WTC11 (cell line): Measurements from ENCODE around the gene CARS2. TPM values are rescaled to one million over a fixed set of nuclear protein-coding genes. Genes with fewer than 3 reads are reported as not detected.

Source experiments
- ATAC-seq: fragments of 200-7000 bp; cut with Tn5 transposase; 2 replicates; pipeline ENCODE4 v1.10.0; 2021; ENCODE audit warnings: mild to moderate bottlenecking, moderate library complexity
- CTCF ChIA-PET: fragments of 300-600 bp; sonication (Branson Sonifier 250); formaldehyde crosslinking; loops from one replicate; lab custom pipeline; 2021; ENCODE audit warnings: antibody characterized with exemption; lab: Charles Lee
- POLR2A ChIA-PET: fragments of 350-600 bp; sonication (Branson Sonifier 250); formaldehyde crosslinking; loops from one replicate; lab custom pipeline; 2021; ENCODE audit warnings: antibody characterized with exemption; lab: Charles Lee
- DNase-seq: peaks from one replicate; pipeline ENCODE4 v3.0.0; 2021; ENCODE audit warnings: low spot score
- H3K27ac Mint-ChIP-seq: 2 replicates; pipeline ENCODE4 v1.8.0; 2021; ENCODE audit warnings: mixed read lengths
- H3K27me3 Mint-ChIP-seq: 2 replicates; pipeline ENCODE4 v1.8.0; 2021; ENCODE audit warnings: low read depth, mild to moderate bottlenecking, moderate library complexity, mixed read lengths
- H3K36me3 Mint-ChIP-seq: 2 replicates; pipeline ENCODE4 v1.8.0; 2021; ENCODE audit warnings: mixed read lengths
- H3K4me1 Mint-ChIP-seq: 2 replicates; pipeline ENCODE4 v1.8.0; 2022; ENCODE audit warnings: mixed read lengths
- H3K4me3 Mint-ChIP-seq: 2 replicates; pipeline ENCODE4 v1.8.0; 2021; ENCODE audit warnings: mild to moderate bottlenecking, moderate library complexity, mixed read lengths
- H3K9me3 Mint-ChIP-seq: 2 replicates; pipeline ENCODE4 v1.8.0; 2021; ENCODE audit warnings: mixed read lengths
- AR ChIP-seq: fragments of 250-450 bp; sonication (Bioruptor Pico); IDR thresholded peaks from 2 replicates; pipeline ENCODE4 v1.9.0; 2021; ENCODE audit warnings: mild to moderate bottlenecking
- ARID4B ChIP-seq: sonication (generic); formaldehyde crosslinking; IDR thresholded peaks from 2 replicates; pipeline ENCODE4 v1.8.0; 2023; ENCODE audit warnings: missing genetic modification reagents, mild to moderate bottlenecking, borderline replicate concordance
- ATF1 ChIP-seq: sonication (generic); formaldehyde crosslinking; IDR thresholded peaks from 2 replicates; pipeline ENCODE4 v1.8.1; 2023; ENCODE audit warnings: mild to moderate bottlenecking, moderate library complexity, missing genetic modification reagents
- CBFB ChIP-seq: sonication (generic); formaldehyde crosslinking; IDR thresholded peaks from 2 replicates; pipeline ENCODE4 v1.8.1; 2022; ENCODE audit warnings: mild to moderate bottlenecking, low read depth, missing genetic modification reagents
- EMX1 ChIP-seq: fragments of 250-450 bp; sonication (Bioruptor Pico); IDR thresholded peaks from 2 replicates; pipeline ENCODE4 v1.8.0; 2021; ENCODE audit warnings: mild to moderate bottlenecking
- ERG ChIP-seq: fragments of 250-450 bp; sonication (Bioruptor Pico); IDR thresholded peaks from 2 replicates; pipeline ENCODE4 v1.8.0; 2021; ENCODE audit warnings: mild to moderate bottlenecking
- ESRRA ChIP-seq: sonication (generic); formaldehyde crosslinking; IDR thresholded peaks from 2 replicates; pipeline ENCODE4 v1.8.1; 2022; ENCODE audit warnings: mild to moderate bottlenecking, missing genetic modification reagents, borderline replicate concordance
- HMGA2 ChIP-seq: fragments of 250-450 bp; sonication (Bioruptor Pico); IDR thresholded peaks from 2 replicates; pipeline ENCODE4 v1.4.0; 2021; ENCODE audit warnings: mild to moderate bottlenecking, moderate library complexity
- IRF1 ChIP-seq: sonication (generic); formaldehyde crosslinking; IDR thresholded peaks from 2 replicates; pipeline ENCODE4 v1.8.0; 2023; ENCODE audit warnings: missing genetic modification reagents
- KAT7 ChIP-seq: sonication (generic); formaldehyde crosslinking; IDR thresholded peaks from 2 replicates; pipeline ENCODE4 v1.8.1; 2023; ENCODE audit warnings: missing genetic modification reagents, mild to moderate bottlenecking, borderline replicate concordance
- MXD4 ChIP-seq: fragments of 250-450 bp; sonication (Bioruptor Pico); IDR thresholded peaks from 2 replicates; pipeline ENCODE4 v1.8.0; 2021; ENCODE audit warnings: mild to moderate bottlenecking, moderate library complexity, borderline replicate concordance
- NR2C2 ChIP-seq: sonication (generic); formaldehyde crosslinking; IDR thresholded peaks from 2 replicates; pipeline ENCODE4 v1.8.0; 2022; ENCODE audit warnings: mild to moderate bottlenecking, missing genetic modification reagents
- OVOL2 ChIP-seq: fragments of 250-450 bp; sonication (Bioruptor Pico); IDR thresholded peaks from 2 replicates; pipeline ENCODE4 v1.9.0; 2021; ENCODE audit warnings: mild to moderate bottlenecking, borderline replicate concordance
- ZBTB43 ChIP-seq: sonication (generic); formaldehyde crosslinking; IDR thresholded peaks from 2 replicates; pipeline ENCODE4 v1.8.1; 2023; ENCODE audit warnings: mild to moderate bottlenecking, missing genetic modification reagents
- ZNF219 ChIP-seq: sonication (generic); formaldehyde crosslinking; IDR thresholded peaks from 2 replicates; pipeline ENCODE4 v1.8.0; 2023; ENCODE audit warnings: missing genetic modification reagents, mild to moderate bottlenecking, borderline replicate concordance
- ZSCAN18 ChIP-seq: fragments of 250-450 bp; sonication (Bioruptor Pico); IDR thresholded peaks from 2 replicates; pipeline ENCODE4 v2.1.2; 2022; ENCODE audit warnings: mild to moderate bottlenecking, moderate library complexity
- total RNA-seq: library from RNA; stranded (reverse); gene quantifications from 3 replicates; pipeline ENCODE4 v1.2.3, GENCODE V29; 2021

Gene CARS2
- total RNA-seq, 1 experiment from 2014 or later: 39.9 TPM

- TF ChIP-seq AR (no peak), IRF1 (CRISPR knock-in tag) (no peak), ZBTB43 (CRISPR knock-in tag) (no peak), ESRRA (no peak)
Measured at GRCh38 chr13:110635405-110636002, 70.4 kb downstream of the CARS2 start (continued).

- POLR2A ChIA-PET: no interaction called here
- peak overlapping the region; percentile 60; the same call in 1 of the 2 replicates for H3K27ac Mint-ChIP-seq
- H3K36me3 Mint-ChIP-seq: peaks cover 61% of the 10 kb centered on the region
Measured at GRCh38 chr13:110634558-110634957, 71.4 kb downstream of the CARS2 start.

More at GRCh38 chr13:110634558-110634957, 71.4 kb downstream of the CARS2 start:
- CTCF ChIA-PET: no interaction called here
- H3K9me3 Mint-ChIP-seq: peaks cover 9% of the 10 kb centered on the region
- ATAC-seq: no peak
- DNase-seq: no peak
- TF ChIP-seq EMX1 (no peak), KAT7 (CRISPR knock-in tag) (no peak), ARID4B (CRISPR knock-in tag) (no peak), ATF1 (CRISPR knock-in tag) (no peak), ZSCAN18 (CRISPR knock-in tag) (no peak), OVOL2 (no peak), ERG (CRISPR knock-in tag) (no peak), NR2C2 (CRISPR knock-in tag) (no peak), HMGA2 (CRISPR knock-in tag) (no peak), CBFB (CRISPR knock-in tag) (no peak), MXD4 (no peak), ZNF219 (CRISPR knock-in tag) (no peak)
- no peaks in the 10 kb centered on the region for H3K4me1 Mint-ChIP-seq
- no peaks in the 10 kb centered on the region for H3K27me3 Mint-ChIP-seq
- no peak overlapping the region for H3K4me3 Mint-ChIP-seq
